Smooth muscle cell (in vitro differentiated cells): Measurements from ENCODE around the gene HIPK1. TPM values are rescaled to one million over a fixed set of nuclear protein-coding genes. Genes with fewer than 3 reads are reported as not detected.

ENCODE experiments used
- DNase-seq: peaks from one replicate; lab custom pipeline; 2025; ENCODE audit not compliant: unreplicated experiment; lab: John Stamatoyannopoulos, UW
- H2AFZ ChIP-seq: fragments of 200-600 bp; sonication (generic); 2 replicates; pipeline ENCODE4 v1.6.0; 2016; ENCODE audit warnings: antibody characterized with exemption, low read depth, mild to moderate bottlenecking
- H3F3A ChIP-seq: fragments of 200-600 bp; sonication (generic); 2 replicates; pipeline ENCODE4 v1.6.0; 2017; ENCODE audit warnings: antibody characterized with exemption, low read depth
- H3K27ac ChIP-seq: fragments of 200-600 bp; sonication (generic); 2 replicates; pipeline ENCODE4 v1.5.1; 2016; ENCODE audit warnings: low read depth, mild to moderate bottlenecking
- H3K27me3 ChIP-seq: fragments of 200-600 bp; sonication (generic); 2 replicates; pipeline ENCODE4 v1.6.1; 2016; ENCODE audit warnings: low read depth, mild to moderate bottlenecking
- H3K36me3 ChIP-seq: fragments of 200-600 bp; sonication (generic); 2 replicates; pipeline ENCODE4 v1.5.1; 2016; ENCODE audit warnings: low read depth
- H3K4me1 ChIP-seq: fragments of 200-600 bp; sonication (generic); 2 replicates; pipeline ENCODE4 v1.5.1; 2016; ENCODE audit warnings: low read depth
- H3K4me2 ChIP-seq: fragments of 200-600 bp; sonication (generic); 2 replicates; pipeline ENCODE4 v1.6.0; 2016; ENCODE audit warnings: mild to moderate bottlenecking
- H3K4me3 ChIP-seq: fragments of 200-600 bp; sonication (generic); 2 replicates; pipeline ENCODE4 v1.5.1; 2016; ENCODE audit warnings: mild to moderate bottlenecking
- H3K79me2 ChIP-seq: fragments of 200-600 bp; sonication (generic); 2 replicates; pipeline ENCODE4 v1.6.0; 2016; ENCODE audit warnings: low read depth, mild to moderate bottlenecking
- H3K9ac ChIP-seq: fragments of 200-600 bp; sonication (generic); 2 replicates; pipeline ENCODE4 v1.6.0; 2016; ENCODE audit warnings: low read depth
- H3K9me3 ChIP-seq: fragments of 200-600 bp; sonication (generic); replicated peaks from 2 replicates; pipeline ENCODE4 v1.5.1; 2016; ENCODE audit warnings: low read depth
- H4K20me1 ChIP-seq: fragments of 200-600 bp; sonication (generic); 2 replicates; pipeline ENCODE4 v1.6.0; 2016; ENCODE audit warnings: low read depth
- CTCF ChIP-seq: fragments of 200-600 bp; sonication (generic); IDR thresholded peaks from 2 replicates; pipeline ENCODE4 v1.5.1; 2017; ENCODE audit warnings: borderline replicate concordance, mild to moderate bottlenecking, antibody characterized with exemption; ENCODE audit not compliant: insufficient read depth, poor library complexity, severe bottlenecking
- WGBS: methylation state at CpG from one replicate; pipeline ENCODE4 v1.1.7; 2016; ENCODE audit warnings: low lambda C conversion rate; 5-methylcytosine and 5-hydroxymethylcytosine counted together
- polyA plus RNA-seq: library from polyadenylated mRNA; unstranded; fragments of >200 nt; fragmentation: Nextera tagmentation; extraction: Ambion mirVana; gene quantifications from 2 replicates; pipeline ENCODE4 v1.2.1, GENCODE V29; 2016
- total RNA-seq: library from RNA; depleted of rRNA; stranded (reverse); fragments of >200 nt; gene quantifications from 2 replicates; pipeline ENCODE4 v1.2.3, GENCODE V29; 2014

Gene HIPK1
- total RNA-seq (34.2 TPM in 2 replicates), polyA plus RNA-seq (11.4 and 12.0 TPM in 2 replicates)

DNA sequence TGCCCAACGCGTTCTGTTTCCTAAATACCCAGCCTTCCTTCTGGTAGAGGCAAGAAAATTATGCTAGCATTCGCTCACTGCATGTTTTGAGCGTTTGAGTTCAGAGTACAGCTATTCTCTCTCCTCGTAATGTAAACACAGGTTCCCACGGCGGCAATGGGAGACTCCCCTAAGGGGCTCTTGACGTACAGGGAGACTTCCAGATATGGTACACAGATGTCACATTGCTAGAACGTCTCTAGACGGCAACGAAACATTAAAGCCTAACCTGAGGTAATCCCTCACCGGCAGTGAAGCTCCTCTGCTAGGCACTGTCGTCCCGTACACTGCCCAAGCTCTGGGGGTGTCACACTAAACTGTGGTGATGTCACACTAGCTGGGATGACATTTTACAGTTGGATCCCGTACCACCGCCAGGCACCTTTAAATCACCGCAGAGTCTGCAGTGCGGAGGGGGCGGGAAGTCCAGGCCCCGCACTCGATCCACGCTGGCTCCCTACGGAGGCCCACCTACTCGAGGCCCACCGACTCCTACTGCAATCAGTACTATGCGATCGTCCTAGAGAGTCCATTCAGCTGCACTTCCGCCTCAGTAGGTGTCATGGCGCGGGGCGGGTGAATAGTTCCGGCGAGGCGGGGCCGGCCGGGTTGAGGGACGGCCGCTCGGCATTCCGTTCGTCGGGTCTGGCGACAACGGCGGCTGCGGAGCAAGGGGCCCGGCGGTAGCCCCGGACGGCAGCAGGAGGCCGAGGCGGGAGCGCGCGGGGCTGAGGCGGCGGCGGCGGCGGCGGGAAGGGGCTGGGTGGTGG lies at the start of gene HIPK1:
TSS of gene HIPK1 (plus strand) at position 384 of the 809 bp plus-strand sequence.
- H3K4me2 ChIP-seq, result peak within 1 kb of the TSS; percentile 88
- H3K4me1 ChIP-seq, result peaks cover 15% of the 10 kb centered on the region
- peaks cover 39% of the 10 kb centered on the region for H4K20me1 ChIP-seq
- H3K36me3 ChIP-seq, result no peaks in the 10 kb centered on the region
- peaks cover 15% of the 10 kb centered on the region for H3K27me3 ChIP-seq
- 1% methylated on average over 57 of the region's 61 CpGs for WGBS
- no peak for TF ChIP-seq CTCF
- peak within 1 kb of the TSS; percentile 96 for H3K27ac ChIP-seq
- H3K9me3 ChIP-seq, result no peaks in the 10 kb centered on the region
- H2AFZ ChIP-seq, result peak within 1 kb of the TSS; percentile 89
- DNase-seq, result peak; percentile 80
- peak within 1 kb of the TSS; percentile 92 for H3K4me3 ChIP-seq
- peak within 1 kb of the TSS; percentile 99 for H3K9ac ChIP-seq
- H3F3A ChIP-seq, result peaks cover 6% of the 10 kb centered on the region
- H3K79me2 ChIP-seq, result peaks cover 43% of the 10 kb centered on the region

DNA sequence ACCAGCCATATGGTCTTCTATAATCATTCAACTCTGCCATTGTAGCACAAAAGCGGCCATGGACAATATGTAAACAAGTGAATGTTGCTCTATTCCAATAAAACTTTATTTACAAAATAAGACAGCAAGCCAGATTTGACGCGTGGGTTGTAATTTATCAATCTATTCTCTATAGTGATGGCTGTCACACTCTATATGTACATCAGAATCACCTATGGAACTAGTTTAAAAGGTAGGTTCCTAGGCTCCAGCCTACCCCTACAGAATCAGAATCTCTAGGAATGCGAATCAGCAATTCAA lies 49.4 kb upstream of the HIPK1 start:
- no peak overlapping the region for H3K9ac ChIP-seq
- TF ChIP-seq CTCF, result no peak
- H3K9me3 ChIP-seq, result no peaks in the 10 kb centered on the region
- no peaks in the 10 kb centered on the region for H3K79me2 ChIP-seq
- no peaks in the 10 kb centered on the region for H3K36me3 ChIP-seq
- H3K4me2 ChIP-seq, result no peak overlapping the region
- H3K4me3 ChIP-seq, result no peak overlapping the region
- no peak overlapping the region for H3K27ac ChIP-seq
- H3K4me1 ChIP-seq, result no peaks in the 10 kb centered on the region
- no peaks in the 10 kb centered on the region for H3F3A ChIP-seq
- no peaks in the 10 kb centered on the region for H3K27me3 ChIP-seq
- H2AFZ ChIP-seq, result no peak overlapping the region
- no peak for DNase-seq
- 95% methylated on average over 4 of the region's 4 CpGs for WGBS
- H4K20me1 ChIP-seq, result no peaks in the 10 kb centered on the region

- Histone ChIP-seq H4K20me1 (no peaks in the 10 kb centered on the region), H3F3A (no peaks in the 10 kb centered on the region), H3K27me3 (no peaks in the 10 kb centered on the region), H3K36me3 (no peaks in the 10 kb centered on the region), H2AFZ (no peak overlapping the region), H3K4me2 (no peak overlapping the region), H3K9ac (no peak overlapping the region), H3K79me2 (no peaks in the 10 kb centered on the region), H3K4me1 (no peaks in the 10 kb centered on the region), H3K9me3 (no peaks in the 10 kb centered on the region), H3K4me3 (no peak overlapping the region), H3K27ac (no peak overlapping the region)
- no peak for TF ChIP-seq CTCF
- DNase-seq, result no peak
- 94% methylated on average over 2 of the region's 2 CpGs for WGBS
Measured at GRCh38 chr1:113881661-113882060, 47.5 kb upstream of the HIPK1 start.
